Left ventricle myocardium inferior (tissue), 1 donor: ENCODE measurements around the gene CACNA1G. TPM values are rescaled to one million over a fixed set of nuclear protein-coding genes. Genes with fewer than 3 reads are reported as not detected.

Experiments
- DNase-seq: peaks from one replicate; pipeline ENCODE4 v3.0.0-alpha.2; 2020
- H3K27ac ChIP-seq: fragments of 200-600 bp; replicated peaks from 2 replicates; pipeline ENCODE4 v1.8.0; 2021
- H3K27me3 ChIP-seq: fragments of 200-600 bp; 2 replicates; pipeline ENCODE4 v1.8.0; 2021; ENCODE audit warnings: low read depth
- H3K36me3 ChIP-seq: fragments of 200-600 bp; 2 replicates; pipeline ENCODE4 v1.8.0; 2021
- H3K4me1 ChIP-seq: fragments of 200-600 bp; 2 replicates; pipeline ENCODE4 v1.8.0; 2021
- H3K4me3 ChIP-seq: fragments of 200-600 bp; 2 replicates; pipeline ENCODE4 v1.8.0; 2021; ENCODE audit warnings: mild to moderate bottlenecking, moderate library complexity
- H3K9me3 ChIP-seq: fragments of 200-600 bp; replicated peaks from 2 replicates; pipeline ENCODE4 v1.8.0; 2021
- intact Hi-C: fragments of 100-400 bp; cut with micrococcal nuclease; formaldehyde crosslinking; loops from one replicate; pipeline ENCODE4 v1.11.0; 2022
- total RNA-seq: library from RNA; stranded (reverse); fragmentation: NEBNext Ultra II Directional; extraction: Animal tissue kit (Norgen Biotek cat#: 25700); gene quantifications from one replicate; pipeline ENCODE4 v1.2.1, GENCODE V29; 2021
- TF ChIP-seq, protein P1 (sequence below): fragments of 200-600 bp; IDR thresholded peaks from 2 replicates; pipeline ENCODE4 v1.8.0; 2021; ENCODE audit warnings: antibody characterized with exemption, mild to moderate bottlenecking, borderline replicate concordance
- donor health status: DM: no; HTN: yes; CAD: no; lungs with severe emphysema.

Gene CACNA1G
- total RNA-seq, 1 donor from 2014 or later: 0.58 TPM

DNA sequence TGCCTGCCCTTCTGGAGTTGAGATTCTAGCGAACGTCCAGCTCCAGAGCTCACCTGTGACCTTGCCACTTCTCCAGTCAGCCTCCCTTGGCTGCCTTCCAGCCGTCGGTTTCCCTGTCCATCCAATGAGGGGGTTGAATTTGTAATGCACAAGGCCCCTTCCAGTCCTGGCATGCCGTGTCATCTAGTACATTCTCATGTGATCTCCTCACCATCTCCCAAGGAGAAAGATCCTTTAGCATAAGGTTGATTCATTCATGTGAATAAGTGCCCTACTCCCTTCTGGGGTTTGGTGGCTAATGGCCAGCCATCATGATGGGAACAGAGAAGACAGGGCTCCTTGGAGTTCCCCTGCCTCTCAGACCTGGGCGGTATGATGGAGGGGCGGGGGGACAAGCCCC lies 55.3 kb downstream of the CACNA1G start:
- no peak overlapping the region for H3K27ac ChIP-seq
- no peak overlapping the region for H3K4me3 ChIP-seq
- peaks cover 18% of the 10 kb centered on the region for H3K27me3 ChIP-seq
- TF ChIP-seq, protein P1, sequence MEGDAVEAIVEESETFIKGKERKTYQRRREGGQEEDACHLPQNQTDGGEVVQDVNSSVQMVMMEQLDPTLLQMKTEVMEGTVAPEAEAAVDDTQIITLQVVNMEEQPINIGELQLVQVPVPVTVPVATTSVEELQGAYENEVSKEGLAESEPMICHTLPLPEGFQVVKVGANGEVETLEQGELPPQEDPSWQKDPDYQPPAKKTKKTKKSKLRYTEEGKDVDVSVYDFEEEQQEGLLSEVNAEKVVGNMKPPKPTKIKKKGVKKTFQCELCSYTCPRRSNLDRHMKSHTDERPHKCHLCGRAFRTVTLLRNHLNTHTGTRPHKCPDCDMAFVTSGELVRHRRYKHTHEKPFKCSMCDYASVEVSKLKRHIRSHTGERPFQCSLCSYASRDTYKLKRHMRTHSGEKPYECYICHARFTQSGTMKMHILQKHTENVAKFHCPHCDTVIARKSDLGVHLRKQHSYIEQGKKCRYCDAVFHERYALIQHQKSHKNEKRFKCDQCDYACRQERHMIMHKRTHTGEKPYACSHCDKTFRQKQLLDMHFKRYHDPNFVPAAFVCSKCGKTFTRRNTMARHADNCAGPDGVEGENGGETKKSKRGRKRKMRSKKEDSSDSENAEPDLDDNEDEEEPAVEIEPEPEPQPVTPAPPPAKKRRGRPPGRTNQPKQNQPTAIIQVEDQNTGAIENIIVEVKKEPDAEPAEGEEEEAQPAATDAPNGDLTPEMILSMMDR: no peak
- peaks cover 8% of the 10 kb centered on the region for H3K4me1 ChIP-seq
- DNase-seq: no peak
- intact Hi-C loops: no loop called here
- H3K9me3 ChIP-seq: no peaks in the 10 kb centered on the region
- no peaks in the 10 kb centered on the region for H3K36me3 ChIP-seq

DNA sequence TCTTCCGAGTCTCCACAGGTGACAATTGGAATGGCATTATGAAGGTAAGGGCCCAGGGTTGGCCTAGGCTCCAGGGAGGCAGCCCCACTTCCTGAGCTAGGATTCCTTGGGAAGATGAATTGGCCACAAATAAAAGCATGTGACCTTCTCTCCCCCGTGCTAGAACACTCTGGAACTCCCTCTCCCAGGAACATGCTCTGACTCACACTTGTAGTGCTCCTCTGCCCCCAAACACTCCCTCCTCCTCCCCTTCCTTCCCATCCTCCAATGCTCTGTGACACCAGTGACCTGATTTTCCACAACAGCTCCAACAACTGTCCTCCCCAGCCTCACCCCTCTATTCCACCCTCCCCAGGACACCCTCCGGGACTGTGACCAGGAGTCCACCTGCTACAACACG lies 57.8 kb downstream of the CACNA1G start:
- DNase-seq: no peak
- H3K4me3 ChIP-seq: no peak overlapping the region
- H3K36me3 ChIP-seq: no peaks in the 10 kb centered on the region
- H3K4me1 ChIP-seq: peaks cover 6% of the 10 kb centered on the region
- TF ChIP-seq, protein P1: no peak
- no peak overlapping the region for H3K27ac ChIP-seq
- intact Hi-C loops: no loop called here
- H3K27me3 ChIP-seq: peaks cover 31% of the 10 kb centered on the region
- H3K9me3 ChIP-seq: no peaks in the 10 kb centered on the region

DNA sequence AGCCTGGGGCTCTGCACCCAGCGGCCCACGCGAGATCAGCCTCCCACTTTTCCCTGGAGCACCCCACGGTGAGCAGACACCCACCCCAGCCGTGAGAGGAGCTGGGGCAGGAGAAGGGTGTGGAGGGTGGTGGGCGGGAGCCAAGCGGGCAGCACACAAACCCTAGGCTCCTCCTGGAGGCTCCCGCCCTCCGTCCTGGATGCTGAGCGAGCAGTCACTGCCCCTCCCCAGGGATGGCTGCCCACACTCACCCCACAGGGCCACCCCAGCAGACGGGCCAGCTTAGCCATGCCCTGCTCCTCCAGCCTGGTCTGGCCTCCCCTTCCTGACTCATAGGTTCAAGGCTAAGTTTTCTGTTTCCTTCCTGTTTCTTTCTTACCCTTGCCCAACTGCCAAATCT lies 58.4 kb downstream of the CACNA1G start:
- TF ChIP-seq, protein P1: no peak
- H3K36me3 ChIP-seq: no peaks in the 10 kb centered on the region
- no peak overlapping the region for H3K4me3 ChIP-seq
- no peaks in the 10 kb centered on the region for H3K4me1 ChIP-seq
- intact Hi-C loops: no loop called here
- no peak overlapping the region for H3K27ac ChIP-seq
- peaks cover 38% of the 10 kb centered on the region for H3K27me3 ChIP-seq
- no peak for DNase-seq
- H3K9me3 ChIP-seq: no peaks in the 10 kb centered on the region

DNA sequence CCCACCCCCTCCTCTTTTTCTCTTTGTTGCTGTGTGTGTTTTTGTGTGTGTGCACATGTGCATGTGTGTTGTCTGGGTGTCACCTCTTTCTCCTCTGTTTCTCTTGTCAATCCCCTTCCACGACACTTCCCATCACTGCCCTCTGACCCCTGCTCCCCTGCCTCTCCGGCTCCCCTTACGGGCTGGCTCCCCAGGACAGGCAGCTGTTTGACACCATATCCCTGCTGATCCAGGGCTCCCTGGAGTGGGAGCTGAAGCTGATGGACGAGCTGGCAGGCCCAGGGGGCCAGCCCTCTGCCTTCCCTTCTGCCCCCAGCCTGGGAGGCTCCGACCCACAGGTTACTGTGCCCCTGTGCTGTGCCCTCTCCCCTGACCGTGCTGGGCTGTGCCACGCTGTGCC lies 59.0 kb downstream of the CACNA1G start:
- Histone ChIP-seq H3K9me3 (no peaks in the 10 kb centered on the region), H3K4me1 (no peaks in the 10 kb centered on the region), H3K27ac (no peak overlapping the region), H3K27me3 (peaks cover 43% of the 10 kb centered on the region), H3K36me3 (no peaks in the 10 kb centered on the region), H3K4me3 (no peak overlapping the region)
- TF ChIP-seq, protein P1: no peak
- no peak for DNase-seq
- intact Hi-C loops: no loop called here

DNA sequence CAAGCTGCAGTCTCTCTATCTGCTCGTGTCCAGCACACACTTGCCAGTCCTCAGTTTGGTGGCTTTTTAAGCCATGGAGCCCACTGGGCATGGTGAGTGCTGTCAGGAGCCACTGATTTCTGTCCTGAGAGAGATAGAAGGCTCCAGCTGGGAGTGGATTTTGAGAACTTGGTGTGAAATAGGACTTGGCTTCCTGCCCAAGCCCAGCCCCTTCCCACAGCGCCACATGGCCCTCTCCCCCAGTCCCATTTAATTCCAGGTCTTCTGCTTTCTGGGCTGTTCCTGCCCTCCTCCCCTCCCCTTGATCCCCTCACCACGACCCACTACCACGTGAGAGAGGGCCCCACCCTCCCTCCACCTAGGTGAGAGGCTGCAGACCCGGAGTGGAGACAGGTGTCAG lies 59.7 kb downstream of the CACNA1G start:
- H3K27ac ChIP-seq: no peak overlapping the region
- TF ChIP-seq, protein P1: no peak
- intact Hi-C loops: no loop called here
- H3K9me3 ChIP-seq: no peaks in the 10 kb centered on the region
- H3K36me3 ChIP-seq: no peaks in the 10 kb centered on the region
- no peak overlapping the region for H3K4me3 ChIP-seq
- no peak for DNase-seq
- peaks cover 46% of the 10 kb centered on the region for H3K27me3 ChIP-seq
- no peaks in the 10 kb centered on the region for H3K4me1 ChIP-seq

DNA sequence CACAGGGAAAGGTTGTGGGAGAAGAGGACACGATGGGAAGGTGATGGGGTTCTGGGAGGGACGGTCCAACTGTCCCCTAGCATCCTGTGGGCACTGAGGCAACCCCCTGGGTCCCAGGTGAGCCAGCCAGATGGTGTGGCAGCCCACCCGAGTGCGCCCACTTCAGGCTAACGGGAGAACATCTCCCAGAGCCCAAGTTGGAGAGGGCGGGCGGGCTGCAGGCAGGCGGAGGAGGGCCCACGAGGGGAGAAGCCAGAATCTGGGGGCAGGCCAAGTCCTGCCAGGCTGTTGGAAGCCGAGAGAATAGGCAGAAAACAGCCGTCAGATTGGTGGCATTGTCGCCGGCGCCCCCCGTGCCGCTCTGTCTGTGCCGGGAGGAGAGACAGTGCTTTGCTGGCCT lies 60.3 kb downstream of the CACNA1G start:
- no peak overlapping the region for H3K27ac ChIP-seq
- no peak overlapping the region for H3K4me3 ChIP-seq
- H3K27me3 ChIP-seq: peaks cover 48% of the 10 kb centered on the region
- TF ChIP-seq, protein P1: no peak
- no peaks in the 10 kb centered on the region for H3K36me3 ChIP-seq
- no peaks in the 10 kb centered on the region for H3K9me3 ChIP-seq
- H3K4me1 ChIP-seq: peaks cover 1% of the 10 kb centered on the region
- DNase-seq: no peak
- intact Hi-C loops: no loop called here
